GM21447 (cell line): ENCODE results near the gene ZNF790.

Source experiments
- ATAC-seq: cut with Tn5 transposase; IDR thresholded peaks from one replicate; pipeline ENCODE4 v1.9.1; 2021; ENCODE audit not compliant: unreplicated experiment

ZNF790 gene

GRCh38 chr19:36772311-36773222, 65.6 kb downstream of the ZNF790 start, which contains the start of gene ZNF850:
ZNF850 (minus strand) TSS chr19:36772807; CDS start chr19:36762606, 10,201 bp downstream.
- peak; percentile 91 for ATAC-seq

DNA sequence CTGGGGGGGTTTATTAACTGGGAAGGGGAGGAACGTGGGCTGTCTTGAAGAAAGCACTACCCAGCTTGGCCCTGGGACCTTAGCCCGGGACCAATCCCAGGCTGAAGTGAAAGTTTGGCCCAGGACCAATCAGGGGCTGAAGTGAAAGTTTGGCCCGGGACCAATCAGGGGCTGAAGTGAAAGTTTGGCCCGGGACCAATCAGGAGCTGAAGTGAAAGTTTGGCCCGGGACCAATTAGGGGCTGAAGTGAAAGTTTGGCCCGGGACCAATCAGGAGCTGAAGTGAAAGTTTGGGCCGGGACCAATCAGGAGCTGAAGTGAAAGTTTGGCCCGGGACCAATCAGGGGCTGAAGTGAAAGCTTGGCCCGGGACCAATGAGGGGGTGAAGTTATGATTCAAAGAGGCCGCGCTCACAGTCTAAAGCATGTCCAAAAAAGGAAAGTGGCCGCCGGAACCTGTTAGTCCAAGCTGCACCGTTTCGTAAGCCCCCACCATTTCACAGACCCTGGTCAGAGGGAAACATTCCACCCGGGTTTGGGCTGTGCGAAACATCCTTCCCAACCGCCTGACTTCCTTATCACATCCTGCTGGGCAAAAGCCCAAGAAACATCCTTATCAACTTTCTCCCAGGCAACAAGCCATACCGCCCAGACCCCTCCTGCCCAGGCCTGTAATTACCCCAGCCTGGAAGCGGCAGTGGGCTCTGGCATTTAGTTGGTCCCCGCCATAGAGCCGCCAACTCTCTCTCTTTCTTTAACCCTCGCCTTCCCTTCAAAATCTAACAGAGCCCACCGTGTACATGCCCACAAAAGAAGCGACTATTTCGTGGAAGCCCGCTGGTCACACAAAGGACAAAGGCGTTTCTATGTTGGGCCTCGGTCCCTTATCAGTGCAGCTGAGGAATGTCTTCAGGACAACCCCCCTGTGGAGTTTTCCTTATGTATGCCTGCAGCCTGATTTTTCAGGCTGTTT, 66.6 kb downstream of the ZNF790 start:
- no peak for ATAC-seq
